ENCODE measurements around the gene ZSWIM1. TPM values are rescaled to one million over a fixed set of nuclear protein-coding genes. Genes with fewer than 3 reads are reported as not detected.
A peak's percentile ranks its signal among the peaks of the same experiment; 100 is the strongest.

ZSWIM1 gene
- total RNA-seq, 1 donor from 2014 or later = 9.0 TPM

DNA sequence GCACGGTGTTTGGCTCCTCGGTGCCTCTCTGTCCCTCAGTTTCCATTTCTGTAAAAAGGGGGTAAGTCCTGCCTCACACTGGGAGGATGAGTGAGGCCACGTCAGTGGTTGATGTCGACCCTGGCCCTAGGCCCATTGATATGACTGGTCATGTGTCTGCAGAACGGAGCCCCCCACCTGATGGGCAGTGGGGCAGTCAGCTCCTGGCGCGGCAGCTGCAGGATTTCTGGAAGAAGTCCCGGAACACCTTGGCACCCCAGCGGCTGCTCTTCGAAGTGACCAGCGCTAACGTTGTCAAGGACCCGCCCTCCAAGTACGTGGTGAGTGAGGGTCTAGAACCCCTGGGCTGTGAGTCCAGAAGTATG, 46.2 kb upstream of the ZSWIM1 start:
- H3K36me3 ChIP-seq (ENCODE audit: insufficient read depth, low read length) = peaks cover 3% of the 10 kb centered on the region
- H3K79me2 ChIP-seq (ENCODE audit: insufficient read depth, low read length) = peaks cover 13% of the 10 kb centered on the region
- peak overlapping the region; percentile 71 for H3K4me3 ChIP-seq (ENCODE audit: insufficient read depth, low read depth, low read length)
- H3K36me3 Mint-ChIP-seq (ENCODE audit: low read depth, unreplicated experiment) = peaks cover 8% of the 10 kb centered on the region
- H2AFZ ChIP-seq (ENCODE audit: low read depth, low read length) = peak overlapping the region; percentile 83
- H3K27ac ChIP-seq (ENCODE audit: low read depth, low read length) = no peak overlapping the region
- peaks cover 24% of the 10 kb centered on the region for H3K4me1 ChIP-seq (ENCODE audit: insufficient read depth, low read length)
- no peak overlapping the region for H3K27ac Mint-ChIP-seq (ENCODE audit: unreplicated experiment)
- H3K4me2 ChIP-seq (ENCODE audit: low read length) = peak overlapping the region; percentile 91
- peak overlapping the region; percentile 75 for H3K9ac ChIP-seq (ENCODE audit: low read length)
- peaks cover 2% of the 10 kb centered on the region for H3K9me3 Mint-ChIP-seq (ENCODE audit: unreplicated experiment)
- no peak for FAIRE-seq
- peaks cover 12% of the 10 kb centered on the region for H4K20me1 ChIP-seq (ENCODE audit: insufficient read depth, low read length)
- peak overlapping the region; percentile 74 for H3K4me3 Mint-ChIP-seq (ENCODE audit: unreplicated experiment)
- no peaks in the 10 kb centered on the region for H3K9me3 ChIP-seq (ENCODE audit: insufficient read depth, low read depth, low read length)
- TF ChIP-seq, protein P1, sequence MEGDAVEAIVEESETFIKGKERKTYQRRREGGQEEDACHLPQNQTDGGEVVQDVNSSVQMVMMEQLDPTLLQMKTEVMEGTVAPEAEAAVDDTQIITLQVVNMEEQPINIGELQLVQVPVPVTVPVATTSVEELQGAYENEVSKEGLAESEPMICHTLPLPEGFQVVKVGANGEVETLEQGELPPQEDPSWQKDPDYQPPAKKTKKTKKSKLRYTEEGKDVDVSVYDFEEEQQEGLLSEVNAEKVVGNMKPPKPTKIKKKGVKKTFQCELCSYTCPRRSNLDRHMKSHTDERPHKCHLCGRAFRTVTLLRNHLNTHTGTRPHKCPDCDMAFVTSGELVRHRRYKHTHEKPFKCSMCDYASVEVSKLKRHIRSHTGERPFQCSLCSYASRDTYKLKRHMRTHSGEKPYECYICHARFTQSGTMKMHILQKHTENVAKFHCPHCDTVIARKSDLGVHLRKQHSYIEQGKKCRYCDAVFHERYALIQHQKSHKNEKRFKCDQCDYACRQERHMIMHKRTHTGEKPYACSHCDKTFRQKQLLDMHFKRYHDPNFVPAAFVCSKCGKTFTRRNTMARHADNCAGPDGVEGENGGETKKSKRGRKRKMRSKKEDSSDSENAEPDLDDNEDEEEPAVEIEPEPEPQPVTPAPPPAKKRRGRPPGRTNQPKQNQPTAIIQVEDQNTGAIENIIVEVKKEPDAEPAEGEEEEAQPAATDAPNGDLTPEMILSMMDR (IDR thresholded peaks at IDR 0.05; ENCODE audit: insufficient read depth, low read depth, low read length) = no peak
- no peak for TF ChIP-seq EZH2 (IDR thresholded peaks at IDR 0.05; ENCODE audit: insufficient read depth, low read length)
- no peaks in the 10 kb centered on the region for H3K27me3 ChIP-seq (ENCODE audit: insufficient read depth, low read length)
- no peaks in the 10 kb centered on the region for H3K27me3 Mint-ChIP-seq (ENCODE audit: low read depth, unreplicated experiment)
- H3K4me1 Mint-ChIP-seq (ENCODE audit: low read depth, unreplicated experiment) = peaks cover 16% of the 10 kb centered on the region
- no peak for DNase-seq (ENCODE audit: low read depth)

DNA sequence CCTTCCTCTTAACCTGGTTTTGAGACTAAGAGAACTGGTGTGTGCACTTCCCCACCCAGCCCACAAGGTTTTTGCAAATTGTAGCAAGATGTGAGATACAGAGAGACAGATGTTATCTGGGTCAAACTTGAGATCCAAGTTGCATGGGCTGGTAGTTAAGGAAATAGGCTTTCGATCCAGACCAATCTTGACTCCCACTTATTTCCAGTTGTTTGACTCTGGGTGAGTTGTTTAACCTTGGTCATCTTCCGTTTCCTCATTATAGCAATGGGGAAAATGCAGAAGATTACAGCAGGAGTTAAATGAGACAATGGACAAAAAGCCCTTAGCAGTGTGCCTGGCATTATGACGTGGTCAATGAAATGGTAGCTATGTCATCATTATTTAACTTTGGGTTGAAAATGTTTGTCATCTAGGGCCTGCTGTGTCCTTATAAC, 45.7 kb upstream of the ZSWIM1 start:
- FAIRE-seq (no peak), DNase-seq (ENCODE audit: low read depth) (no peak)
- Mint-ChIP-seq H3K27me3 (ENCODE audit: low read depth, unreplicated experiment) (no peaks in the 10 kb centered on the region), H3K36me3 (ENCODE audit: low read depth, unreplicated experiment) (peaks cover 8% of the 10 kb centered on the region), H3K27ac (ENCODE audit: unreplicated experiment) (no peak overlapping the region), H3K4me1 (ENCODE audit: low read depth, unreplicated experiment) (peaks cover 16% of the 10 kb centered on the region), H3K4me3 (ENCODE audit: unreplicated experiment) (peak overlapping the region; percentile 74), H3K9me3 (ENCODE audit: unreplicated experiment) (peaks cover 2% of the 10 kb centered on the region)
- H3K79me2 ChIP-seq (ENCODE audit: insufficient read depth, low read length) = peaks cover 13% of the 10 kb centered on the region
- peaks cover 12% of the 10 kb centered on the region for H4K20me1 ChIP-seq (ENCODE audit: insufficient read depth, low read length)
- no peaks in the 10 kb centered on the region for H3K9me3 ChIP-seq (ENCODE audit: insufficient read depth, low read depth, low read length)
- H3K4me1 ChIP-seq (ENCODE audit: insufficient read depth, low read length) = peaks cover 24% of the 10 kb centered on the region
- no peak overlapping the region for H3K4me3 ChIP-seq (ENCODE audit: insufficient read depth, low read depth, low read length)
- H3K9ac ChIP-seq (ENCODE audit: low read length) = no peak overlapping the region
- peaks cover 3% of the 10 kb centered on the region for H3K36me3 ChIP-seq (ENCODE audit: insufficient read depth, low read length)
- no peak for TF ChIP-seq EZH2 (IDR thresholded peaks at IDR 0.05; ENCODE audit: insufficient read depth, low read length)
- TF ChIP-seq, protein P1 (IDR thresholded peaks at IDR 0.05; ENCODE audit: insufficient read depth, low read depth, low read length) = no peak
- H2AFZ ChIP-seq (ENCODE audit: low read depth, low read length) = no peak overlapping the region
- H3K27me3 ChIP-seq (ENCODE audit: insufficient read depth, low read length) = no peaks in the 10 kb centered on the region
- peak overlapping the region; percentile 91 for H3K4me2 ChIP-seq (ENCODE audit: low read length)
- H3K27ac ChIP-seq (ENCODE audit: low read depth, low read length) = no peak overlapping the region

DNA sequence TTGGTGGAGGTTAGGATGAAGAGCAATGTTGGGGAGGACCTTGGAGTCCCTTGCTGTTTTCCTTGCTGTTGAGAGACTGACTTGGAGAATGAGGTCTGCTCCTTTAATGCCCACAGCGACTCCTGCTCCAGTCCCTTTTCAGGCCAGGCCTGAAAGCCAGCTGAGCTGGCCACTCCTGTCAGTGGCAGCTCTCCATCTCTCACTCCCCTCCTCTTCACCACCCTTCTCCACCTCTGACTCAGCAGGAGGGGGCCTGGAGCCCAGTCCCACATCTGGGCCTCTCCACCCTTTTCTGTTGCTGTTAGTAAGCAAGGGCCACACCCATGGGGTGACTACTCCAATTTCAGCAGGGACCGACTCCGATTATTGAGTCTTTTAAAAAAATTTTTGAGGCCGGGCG, 45.2 kb upstream of the ZSWIM1 start:
- H3K27ac ChIP-seq (ENCODE audit: low read depth, low read length) = no peak overlapping the region
- H3K9ac ChIP-seq (ENCODE audit: low read length) = no peak overlapping the region
- Mint-ChIP-seq H3K27ac (ENCODE audit: unreplicated experiment) (peak overlapping the region; percentile 58), H3K4me3 (ENCODE audit: unreplicated experiment) (peak overlapping the region; percentile 74), H3K4me1 (ENCODE audit: low read depth, unreplicated experiment) (peaks cover 16% of the 10 kb centered on the region), H3K27me3 (ENCODE audit: low read depth, unreplicated experiment) (no peaks in the 10 kb centered on the region), H3K36me3 (ENCODE audit: low read depth, unreplicated experiment) (peaks cover 8% of the 10 kb centered on the region), H3K9me3 (ENCODE audit: unreplicated experiment) (peaks cover 2% of the 10 kb centered on the region)
- no peaks in the 10 kb centered on the region for H3K27me3 ChIP-seq (ENCODE audit: insufficient read depth, low read length)
- peaks cover 24% of the 10 kb centered on the region for H3K4me1 ChIP-seq (ENCODE audit: insufficient read depth, low read length)
- H3K9me3 ChIP-seq (ENCODE audit: insufficient read depth, low read depth, low read length) = no peaks in the 10 kb centered on the region
- H3K4me2 ChIP-seq (ENCODE audit: low read length) = peak overlapping the region; percentile 91
- H3K4me3 ChIP-seq (ENCODE audit: insufficient read depth, low read depth, low read length) = no peak overlapping the region
- H3K79me2 ChIP-seq (ENCODE audit: insufficient read depth, low read length) = peaks cover 13% of the 10 kb centered on the region
- TF ChIP-seq, protein P1 (IDR thresholded peaks at IDR 0.05; ENCODE audit: insufficient read depth, low read depth, low read length) = no peak
- TF ChIP-seq EZH2 (IDR thresholded peaks at IDR 0.05; ENCODE audit: insufficient read depth, low read length) = no peak
- DNase-seq (ENCODE audit: low read depth) (peak; percentile 53), FAIRE-seq (no peak)
- no peak overlapping the region for H2AFZ ChIP-seq (ENCODE audit: low read depth, low read length)
- H3K36me3 ChIP-seq (ENCODE audit: insufficient read depth, low read length) = peaks cover 3% of the 10 kb centered on the region
- peaks cover 12% of the 10 kb centered on the region for H4K20me1 ChIP-seq (ENCODE audit: insufficient read depth, low read length)
